ENCODE measurements around the gene CYP46A1.

DNA sequence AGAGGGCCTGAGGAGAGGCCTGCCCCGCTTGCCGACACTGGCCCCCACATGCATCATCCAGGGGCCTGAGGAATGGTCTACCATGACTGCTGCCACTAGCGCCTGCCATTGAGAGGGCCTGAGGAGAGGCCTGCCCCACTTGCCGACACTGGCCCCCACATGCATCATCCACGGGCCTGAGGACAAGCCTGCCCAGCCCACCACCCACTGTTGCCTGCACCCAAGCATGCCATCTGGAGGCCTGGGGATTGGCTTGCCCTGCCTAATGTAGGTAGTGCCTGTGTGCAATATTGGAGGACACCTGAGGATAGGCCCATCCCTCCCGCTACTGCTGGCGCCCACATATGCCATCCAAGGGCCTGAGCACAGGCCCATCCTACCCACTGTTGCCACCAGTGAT lies 24.4 kb downstream of the CYP46A1 start:
- TF ChIP-seq GATA2 (IDR thresholded peaks at IDR 0.05; ENCODE audit: low read depth, low read length) (no peak), GATA3 (IDR thresholded peaks at IDR 0.05; ENCODE audit: low read depth, low read length) (no peak)
